HEK293T (cell line): ENCODE data around the gene ARRDC3.
"Not testable (repeated sequence)": the region's sequence is repeated elsewhere in the genome, so short reads cannot be mapped to it uniquely, and the experiment has no call there.

Source experiments
- CTCF ChIA-PET: fragments of 350-600 bp; formaldehyde crosslinking; extraction: SDS; loops from one replicate; lab custom pipeline; 2021; ENCODE audit warnings: antibody characterized with exemption, inconsistent platforms; lab: Yijun Ruan, JAX
- POLR2A ChIA-PET: fragments of 350-600 bp; formaldehyde crosslinking; extraction: SDS; loops from one replicate; lab custom pipeline; 2020; ENCODE audit warnings: antibody characterized with exemption, inconsistent platforms; lab: Yijun Ruan, JAX
- DNase-seq: peaks from one replicate; pipeline ENCODE4 v3.0.0; 2012; ENCODE audit warnings: mixed read lengths; ENCODE audit errors: extremely low spot score
- ARNT ChIP-seq: fragments of 450-650 bp; IDR thresholded peaks from 2 replicates; pipeline ENCODE4 v1.6.1; 2017; ENCODE audit warnings: mild to moderate bottlenecking
- BHLHE40 ChIP-seq: fragments of 450-650 bp; IDR thresholded peaks from 2 replicates; pipeline ENCODE4 v1.6.1; 2016; ENCODE audit warnings: mild to moderate bottlenecking, moderate library complexity, borderline replicate concordance
- CTBP1 ChIP-seq: fragments of 450-650 bp; IDR thresholded peaks from 2 replicates; pipeline ENCODE4 v1.6.1; 2016; ENCODE audit warnings: borderline replicate concordance
- ELF4 ChIP-seq: fragments of 450-650 bp; IDR thresholded peaks from 2 replicates; pipeline ENCODE4 v1.6.1; 2017; ENCODE audit warnings: antibody characterized with exemption
- FOXA1 ChIP-seq: fragments of 450-650 bp; IDR thresholded peaks from 2 replicates; pipeline ENCODE4 v1.6.1; 2016; ENCODE audit warnings: mild to moderate bottlenecking
- FOXK2 ChIP-seq: fragments of 450-650 bp; IDR thresholded peaks from 2 replicates; pipeline ENCODE4 v1.6.1; 2016; ENCODE audit warnings: mild to moderate bottlenecking
- FOXM1 ChIP-seq: fragments of 450-650 bp; IDR thresholded peaks from 2 replicates; pipeline ENCODE4 v1.6.1; 2017; ENCODE audit warnings: mild to moderate bottlenecking, borderline replicate concordance
- HDGF ChIP-seq: fragments of 450-650 bp; IDR thresholded peaks from 2 replicates; pipeline ENCODE4 v1.6.1; 2017; ENCODE audit warnings: antibody characterized with exemption, borderline replicate concordance
- L3MBTL2 ChIP-seq: fragments of 450-650 bp; conservative IDR thresholded peaks from 2 replicates; pipeline ENCODE4 v1.6.1; 2016; ENCODE audit warnings: mild to moderate bottlenecking
- LEF1 ChIP-seq: fragments of 450-650 bp; IDR thresholded peaks from 2 replicates; pipeline ENCODE4 v1.6.1; 2017; ENCODE audit warnings: mild to moderate bottlenecking, borderline replicate concordance
- NFRKB ChIP-seq: fragments of 450-650 bp; IDR thresholded peaks from 2 replicates; pipeline ENCODE4 v1.6.1; 2016; ENCODE audit warnings: mild to moderate bottlenecking, moderate library complexity
- PKNOX1 ChIP-seq: fragments of 450-650 bp; IDR thresholded peaks from 2 replicates; pipeline ENCODE4 v1.6.1; 2016
- SP1 ChIP-seq: fragments of 450-650 bp; IDR thresholded peaks from 2 replicates; pipeline ENCODE4 v1.6.1; 2017
- SUZ12 ChIP-seq: fragments of 450-650 bp; IDR thresholded peaks from 2 replicates; pipeline ENCODE4 v1.6.1; 2016; ENCODE audit warnings: mild to moderate bottlenecking
- TARDBP ChIP-seq: fragments of 450-650 bp; IDR thresholded peaks from 2 replicates; pipeline ENCODE4 v1.6.1; 2016
- ZNF384 ChIP-seq: fragments of 450-650 bp; IDR thresholded peaks from 2 replicates; pipeline ENCODE4 v1.6.1; 2016

ARRDC3 gene

GRCh38 chr5:91408710-91409109, 25.6 kb upstream of the ARRDC3 start:
- TF ChIP-seq SUZ12 (no peak), ARNT (no peak), FOXA1 (no peak), BHLHE40 (no peak), SP1 (no peak), HDGF (no peak), FOXK2 (no peak), CTBP1 (no peak), ELF4 (no peak), TARDBP (no peak), L3MBTL2 (no peak), PKNOX1 (no peak), ZNF384 (no peak), NFRKB (no peak), LEF1 (no peak)
- no peak for DNase-seq
- ChIA-PET CTCF (no interaction called here), POLR2A (no interaction called here)

- TF ChIP-seq FOXK2 = no peak
- DNase-seq = no peak
- CTCF ChIA-PET = no interaction called here
- POLR2A ChIA-PET = interaction anchor here (1.0 kb wide), 1 partner anchor 12 kb away, joined by 3 read pairs; no protein-coding TSS in a partner anchor
These were observed 24.1 kb upstream of the ARRDC3 start for GRCh38 chr5:91407204-91407603.

DNA sequence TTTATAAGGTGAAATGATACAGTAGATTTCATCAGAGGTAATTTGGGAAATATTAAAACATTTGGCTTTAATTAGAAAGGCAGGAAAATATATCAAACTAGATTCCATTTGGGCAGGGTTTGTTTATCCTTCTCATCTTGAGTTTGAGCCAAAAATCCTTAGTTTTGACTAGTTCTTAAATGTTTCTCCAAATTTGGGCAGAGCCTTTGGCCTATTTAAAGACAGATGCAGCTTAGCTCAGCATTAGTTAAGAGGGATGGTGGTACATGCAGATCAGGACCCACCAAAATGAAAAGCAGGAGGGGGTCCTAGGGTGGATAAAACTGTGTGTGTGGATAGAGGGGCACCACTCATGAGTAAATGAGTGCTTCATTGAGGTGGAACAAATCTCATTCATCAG, 20.3 kb upstream of the ARRDC3 start:
- TF ChIP-seq CTBP1 (no peak), BHLHE40 (no peak), FOXK2 (no peak), SP1 (no peak), L3MBTL2 (no peak), FOXA1 (no peak), SUZ12 (no peak), TARDBP (no peak), ZNF384 (no peak), NFRKB (no peak), HDGF (no peak), ARNT (no peak), FOXM1 (no peak), PKNOX1 (no peak), LEF1 (no peak), ELF4 (no peak)
- DNase-seq = no peak
- CTCF ChIA-PET = no interaction called here
- POLR2A ChIA-PET = no interaction called here

DNA sequence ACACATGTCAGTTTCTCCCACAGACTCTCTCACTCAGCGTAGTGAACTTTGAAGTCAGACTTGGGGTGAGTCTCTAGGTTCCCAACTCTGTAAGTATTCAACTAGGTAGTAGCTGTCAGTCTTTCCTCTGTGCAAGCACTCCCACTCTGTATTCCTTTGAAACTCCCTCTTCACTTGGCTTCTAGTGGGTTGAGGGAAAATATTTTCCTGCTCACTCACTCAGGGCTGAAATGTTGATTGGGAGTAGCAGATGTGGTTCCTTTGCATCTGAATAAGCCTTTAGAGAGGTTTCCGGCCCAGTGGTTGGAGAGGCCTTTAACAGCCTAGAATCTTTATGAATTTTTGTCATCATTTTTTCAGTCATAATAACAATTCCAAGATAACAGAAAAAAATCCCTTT, 18.1 kb upstream of the ARRDC3 start:
- POLR2A ChIA-PET = no interaction called here
- no peak for TF ChIP-seq TARDBP
- TF ChIP-seq BHLHE40 = no peak
- TF ChIP-seq NFRKB = no peak
- TF ChIP-seq CTBP1 = no peak
- TF ChIP-seq L3MBTL2 = no peak
- no peak for TF ChIP-seq SUZ12
- TF ChIP-seq LEF1 = no peak
- TF ChIP-seq ZNF384 = no peak
- no peak for TF ChIP-seq HDGF
- no peak for TF ChIP-seq FOXK2
- no peak for TF ChIP-seq PKNOX1
- no peak for TF ChIP-seq ARNT
- DNase-seq = no peak
- CTCF ChIA-PET = interaction anchor here (2.9 kb wide), 1 partner anchor 16 kb away, joined by 9 read pairs; no protein-coding TSS in a partner anchor

DNA sequence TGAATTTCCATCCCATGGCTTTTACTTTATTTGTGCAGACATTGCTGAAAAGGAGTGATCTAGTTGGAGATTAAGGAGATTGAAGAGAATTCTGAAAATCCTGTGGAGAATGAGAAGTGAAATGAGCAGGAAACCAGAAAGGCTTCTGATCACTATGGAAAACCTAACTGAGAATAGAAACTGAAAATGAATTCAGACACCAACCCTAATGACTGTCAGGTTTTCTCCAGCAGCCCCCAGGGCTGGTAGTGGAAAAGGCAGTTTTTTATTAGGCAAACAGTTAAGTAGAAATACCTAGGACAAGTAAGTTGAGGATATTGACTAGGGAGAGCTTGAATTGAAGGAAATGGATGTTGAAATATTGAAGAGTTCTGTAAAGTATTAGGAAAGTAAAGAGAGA, 14.7 kb upstream of the ARRDC3 start:
- ChIA-PET POLR2A (no interaction called here), CTCF (interaction anchor here (0.9 kb wide), 1 partner anchor 466 kb away, joined by 3 read pairs; no protein-coding TSS in a partner anchor)
- no peak for DNase-seq
- TF ChIP-seq NFRKB (no peak), FOXA1 (no peak), SUZ12 (no peak), ARNT (no peak), SP1 (no peak), L3MBTL2 (no peak), FOXK2 (no peak), ELF4 (no peak)

DNA sequence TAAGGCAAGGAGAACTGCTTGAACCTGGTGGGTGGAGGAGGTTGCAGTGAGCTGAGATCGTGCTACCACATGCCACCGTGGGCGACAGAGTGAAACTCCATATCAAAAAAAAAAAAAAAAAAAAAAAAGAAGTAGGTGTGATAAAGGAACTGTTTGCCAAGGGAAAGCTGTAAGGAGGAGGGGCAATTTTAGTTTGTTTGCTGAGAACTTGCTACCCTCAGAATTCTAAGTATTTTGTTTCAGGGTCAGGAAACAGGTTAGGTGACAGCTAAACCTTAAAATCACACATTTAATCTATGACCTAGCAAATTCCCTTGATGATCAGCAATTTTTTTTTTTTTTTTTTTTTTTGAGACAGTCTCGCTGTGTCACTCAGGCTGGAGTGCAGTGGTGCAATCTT, 7.2 kb upstream of the ARRDC3 start:
- TF ChIP-seq PKNOX1 = no peak
- no peak for TF ChIP-seq CTBP1
- TF ChIP-seq SP1 = no peak
- TF ChIP-seq SUZ12 = no peak
- TF ChIP-seq FOXM1 = no peak
- TF ChIP-seq ZNF384 = no peak
- TF ChIP-seq FOXA1 = no peak
- TF ChIP-seq HDGF = no peak
- no peak for TF ChIP-seq LEF1
- no peak for DNase-seq
- CTCF ChIA-PET = interaction anchor here (0.6 kb wide), 1 partner anchor 518 kb away, joined by 3 read pairs; no protein-coding TSS in a partner anchor
- POLR2A ChIA-PET = no interaction called here

DNA sequence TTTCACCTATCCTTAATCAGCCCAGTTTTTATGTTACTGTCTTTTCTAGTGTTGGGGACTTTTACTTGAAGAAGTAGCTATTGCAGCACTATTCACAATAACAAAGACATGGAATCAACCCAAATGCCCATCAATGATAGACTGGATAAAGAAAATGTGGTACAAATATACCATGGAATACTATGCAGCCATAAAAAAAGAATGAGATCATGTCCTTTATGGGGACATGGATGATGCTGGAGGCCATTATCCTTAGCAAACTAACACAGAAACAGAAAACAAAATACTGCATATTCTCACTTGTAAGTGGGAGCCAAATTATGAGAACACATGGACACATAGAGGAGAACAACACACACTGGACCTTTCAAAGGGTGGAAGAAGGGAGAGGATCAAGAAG, 6.4 kb upstream of the ARRDC3 start:
- POLR2A ChIA-PET, CTCF ChIA-PET, DNase-seq: not testable (repeated sequence)
